CD4-positive, alpha-beta memory T cell (primary cell): ENCODE data around the gene EIF3F. TPM values are rescaled to one million over a fixed set of nuclear protein-coding genes. Genes with fewer than 3 reads are reported as not detected.

Experiments used
- CTCF ChIA-PET: fragments of 350-600 bp; sonication (Branson Sonifier 250); formaldehyde crosslinking; loops from one replicate; lab custom pipeline; 2021; ENCODE audit warnings: inconsistent platforms; ENCODE audit not compliant: partially characterized antibody; lab: Charles Lee
- POLR2A ChIA-PET: fragments of 350-600 bp; sonication (Branson Sonifier 250); formaldehyde crosslinking; loops from one replicate; lab custom pipeline; 2021; ENCODE audit not compliant: partially characterized antibody; lab: Charles Lee
- DNase-seq, 5 donors: peaks; one replicate each; pipeline versions ENCODE4 v3.0.0 to v3.0.0-alpha.2; 2020 to 2022; ENCODE audit warnings: mixed read lengths in 1 of 5
- H3K27ac ChIP-seq: one replicate; pipeline ENCODE4 v1.7.0; 2013; ENCODE audit warnings: low read depth, low read length
- H3K27me3 ChIP-seq: 2 replicates; pipeline ENCODE4 v1.7.0; 2013; ENCODE audit warnings: mild to moderate bottlenecking, low read length, moderate library complexity; ENCODE audit not compliant: insufficient read depth
- H3K36me3 ChIP-seq: 2 replicates; pipeline ENCODE4 v1.7.0; 2013; ENCODE audit warnings: mild to moderate bottlenecking, low read length, moderate library complexity; ENCODE audit not compliant: insufficient read depth
- H3K4me1 ChIP-seq: 2 replicates; pipeline ENCODE4 v1.7.0; 2013; ENCODE audit warnings: mild to moderate bottlenecking, low read length, moderate library complexity; ENCODE audit not compliant: insufficient read depth
- H3K4me3 ChIP-seq, 2 donors: one replicate each; pipeline ENCODE4 v1.7.0; 2013; ENCODE audit warnings: low read length in 2 of 2, mild to moderate bottlenecking in 1 of 2
- H3K9me3 ChIP-seq, 2 donors: one replicate each; pipeline ENCODE4 v1.7.0; 2013; ENCODE audit warnings: low read length in 2 of 2, control low read depth in 1 of 2; ENCODE audit not compliant: control insufficient read depth in 1 of 2
- H3K27ac Mint-ChIP-seq, 7 donors: one replicate each; pipeline ENCODE4 v1.8.0; 2020 to 2021; ENCODE audit warnings: mixed read lengths in 7 of 7, mild to moderate bottlenecking in 6 of 7, inconsistent platforms in 3 of 7, moderate library complexity in 3 of 7
- H3K27me3 Mint-ChIP-seq, 2 donors: one replicate each; pipeline ENCODE4 v1.8.0; 2020 to 2021; ENCODE audit warnings: mixed read lengths in 2 of 2
- H3K36me3 Mint-ChIP-seq, 2 donors: one replicate each; pipeline ENCODE4 v1.8.0; 2020 to 2021; ENCODE audit warnings: mixed read lengths in 2 of 2, inconsistent platforms in 1 of 2, mild to moderate bottlenecking in 1 of 2
- H3K4me1 Mint-ChIP-seq, 4 donors: one replicate each; pipeline ENCODE4 v1.8.0; 2020 to 2021; ENCODE audit warnings: mixed read lengths in 4 of 4, mild to moderate bottlenecking in 1 of 4
- H3K4me3 Mint-ChIP-seq, 8 donors: one replicate each; pipeline ENCODE4 v1.8.0; 2020 to 2021; ENCODE audit warnings: mixed read lengths in 8 of 8, mild to moderate bottlenecking in 7 of 8, moderate library complexity in 6 of 8, inconsistent platforms in 3 of 8
- H3K9me3 Mint-ChIP-seq, 8 donors: one replicate each; pipeline ENCODE4 v1.8.0; 2020 to 2021; ENCODE audit warnings: mixed read lengths in 8 of 8, mild to moderate bottlenecking in 5 of 8, inconsistent platforms in 3 of 8, moderate library complexity in 1 of 8
- intact Hi-C: fragments of 100-400 bp; cut with micrococcal nuclease; formaldehyde crosslinking; loops from one replicate; pipeline ENCODE4 v1.15.1; 2023
- polyA plus RNA-seq, 2 donors: library from polyadenylated mRNA; unstranded; fragments of 300-500 nt; fragmentation: Illumina TruSeq; gene quantifications; one replicate each; pipeline ENCODE4 v1.2.3, GENCODE V29; 2021
- total RNA-seq, 2 experiments: library from RNA; stranded (reverse); gene quantifications; one replicate each; pipeline ENCODE4 v1.2.3, GENCODE V29; 2021

Gene EIF3F
- total and polyA plus RNA-seq, 4 experiments from 2014 or later, result 317 to 441 (median 360) TPM

- Mint-ChIP-seq H3K36me3 (peaks cover 0 to 2% of the 10 kb centered on the region in 2 donors), H3K27ac (peak overlapping the region in 3 of 7 donors; percentile 45 to 84 (median 73)), H3K4me3 (no peak overlapping the region), H3K4me1 (peaks cover 10 to 20% (median 13%) of the 10 kb centered on the region in 4 donors), H3K27me3 (peaks cover 15 to 21% of the 10 kb centered on the region in 2 donors), H3K9me3 (no peaks in the 10 kb centered on the region)
- intact Hi-C loops, result loop anchor here (10.0 kb wide), 1 partner anchor 669 kb away; the partner anchor contains the start of genes RPL27A and TRIM66
- Histone ChIP-seq H3K36me3 (no peaks in the 10 kb centered on the region), H3K27ac (no peak overlapping the region), H3K4me3 (no peak overlapping the region), H3K4me1 (peaks cover 14% of the 10 kb centered on the region), H3K27me3 (no peaks in the 10 kb centered on the region), H3K9me3 (no peaks in the 10 kb centered on the region)
- ChIA-PET CTCF (interaction anchor here (1.1 to 4.5 kb wide), 5 partner anchors 9 to 83 kb away, joined by 3 to 29 read pairs (median 15); partner anchors contain the start of gene EIF3F), POLR2A (interaction anchor here (1.7 kb wide), 1 partner anchor 29 kb away, joined by 3 read pairs; the partner anchor contains the start of gene EIF3F)
- no peak for DNase-seq
Observed at GRCh38 chr11:8015753-8016239, 28.7 kb downstream of the EIF3F start.

- no peak for DNase-seq
- POLR2A ChIA-PET, result no interaction called here
- Histone ChIP-seq H3K4me1 (peaks cover 14% of the 10 kb centered on the region), H3K27me3 (no peaks in the 10 kb centered on the region), H3K36me3 (no peaks in the 10 kb centered on the region), H3K27ac (no peak overlapping the region), H3K4me3 (no peak overlapping the region), H3K9me3 (no peaks in the 10 kb centered on the region)
- Mint-ChIP-seq H3K9me3 (no peaks in the 10 kb centered on the region), H3K27ac (peak overlapping the region in 5 of 7 donors; percentile 26 to 84 (median 45)), H3K27me3 (peaks cover 15 to 21% of the 10 kb centered on the region in 2 donors), H3K36me3 (peaks cover 0 to 2% of the 10 kb centered on the region in 2 donors), H3K4me3 (no peak overlapping the region), H3K4me1 (peaks cover 10 to 20% (median 13%) of the 10 kb centered on the region in 4 donors)
- CTCF ChIA-PET, result interaction anchor here (1.1 to 4.5 kb wide), 5 partner anchors 10 to 83 kb away, joined by 3 to 29 read pairs (median 15); partner anchors contain the start of gene EIF3F
- intact Hi-C loops, result loop anchor here (10.0 kb wide), 1 partner anchor 668 kb away; the partner anchor contains the start of genes RPL27A and TRIM66
Observed at GRCh38 chr11:8016440-8016839, 29.3 kb downstream of the EIF3F start.

DNA sequence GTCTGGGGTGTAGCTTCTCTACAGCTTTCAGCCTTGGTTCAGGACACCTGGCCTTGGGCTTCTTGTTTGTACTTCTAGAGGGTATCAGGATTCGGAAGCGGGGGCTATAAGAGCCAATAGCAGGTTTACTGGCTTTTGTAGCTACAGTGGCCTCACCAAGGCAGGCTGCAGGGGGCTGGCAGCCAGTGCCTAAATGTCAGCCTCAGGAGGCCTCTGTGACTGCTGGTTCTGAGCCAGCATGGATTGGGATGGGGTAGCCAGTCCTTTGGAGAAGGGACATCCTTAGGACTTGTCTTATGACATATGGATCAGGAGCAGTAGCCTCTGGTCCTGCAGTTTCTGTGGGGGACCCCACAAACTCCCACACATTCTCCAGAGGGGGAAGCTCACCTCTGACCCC lies 29.9 kb downstream of the EIF3F start:
- peak overlapping the region in 4 of 7 donors; percentile 48 to 72 (median 58) for H3K27ac Mint-ChIP-seq

DNA sequence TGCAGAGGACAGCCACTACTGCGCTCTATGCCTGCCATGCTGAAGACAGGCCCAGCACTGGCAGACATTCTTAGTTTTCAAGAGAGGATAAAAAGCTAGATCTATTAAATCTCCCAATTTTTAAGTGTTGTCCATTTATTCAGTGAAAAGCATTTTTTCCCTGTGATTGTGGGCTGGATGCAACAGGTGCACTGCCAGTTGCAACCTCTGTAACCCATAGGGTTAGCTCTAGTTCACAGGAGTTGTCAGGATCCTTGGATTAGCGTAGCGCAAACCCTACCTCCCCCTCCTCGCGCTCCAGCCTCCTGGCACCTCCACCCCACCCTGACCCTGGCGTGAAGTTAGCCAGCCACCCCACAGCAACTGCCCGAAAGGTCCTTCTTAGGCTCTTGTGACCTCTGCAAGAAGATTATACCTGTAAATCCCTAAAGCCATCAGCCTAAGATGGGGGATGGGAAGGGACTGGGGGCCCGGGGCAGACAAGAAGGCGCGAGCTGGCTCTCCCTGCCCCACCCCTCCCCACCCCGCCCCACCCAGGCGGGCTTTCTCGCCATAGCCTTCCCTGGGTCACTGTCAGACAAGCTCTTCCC lies 30.9 kb downstream of the EIF3F start:
- Histone ChIP-seq H3K27ac (no peak overlapping the region), H3K36me3 (no peaks in the 10 kb centered on the region), H3K4me3 (no peak overlapping the region), H3K4me1 (peaks cover 14% of the 10 kb centered on the region), H3K9me3 (no peaks in the 10 kb centered on the region), H3K27me3 (no peaks in the 10 kb centered on the region)
- H3K4me3 Mint-ChIP-seq, result peak overlapping the region; percentile 5 to 87 (median 84)
- H3K36me3 Mint-ChIP-seq, result peaks cover 0 to 2% of the 10 kb centered on the region in 2 donors
- H3K27ac Mint-ChIP-seq, result peak overlapping the region; percentile 80 to 98 (median 93)
- H3K27me3 Mint-ChIP-seq, result peaks cover 15 to 21% of the 10 kb centered on the region in 2 donors
- intact Hi-C loops, result loop anchor here (1.0 to 10.0 kb wide), 2 partner anchors 31 to 667 kb away; partner anchors contain the start of genes EIF3F, RPL27A and TRIM66
- DNase-seq, result no peak
- H3K9me3 Mint-ChIP-seq, result no peaks in the 10 kb centered on the region
- ChIA-PET CTCF (interaction anchor here (0.9 to 4.5 kb wide), 5 partner anchors 11 to 81 kb away, joined by 4 to 29 read pairs (median 9); partner anchors contain the start of gene EIF3F), POLR2A (interaction anchor here (1.8 kb wide), 1 partner anchor 31 kb away, joined by 12 read pairs; the partner anchor contains the start of gene EIF3F)
- peaks cover 10 to 20% (median 14%) of the 10 kb centered on the region in 4 donors for H3K4me1 Mint-ChIP-seq

More for the DNA sequence above, 29.9 kb downstream of the EIF3F start:
- CTCF ChIA-PET, result interaction anchor here (0.9 to 4.5 kb wide), 6 partner anchors 10 to 82 kb away, joined by 4 to 29 read pairs (median 12); partner anchors contain the start of gene EIF3F
- DNase-seq, result no peak
- no peaks in the 10 kb centered on the region for H3K9me3 Mint-ChIP-seq
- POLR2A ChIA-PET, result no interaction called here
- H3K27me3 Mint-ChIP-seq, result peaks cover 15 to 21% of the 10 kb centered on the region in 2 donors
- no peak overlapping the region for H3K4me3 Mint-ChIP-seq
- peaks cover 10 to 20% (median 13%) of the 10 kb centered on the region in 4 donors for H3K4me1 Mint-ChIP-seq
- H3K36me3 Mint-ChIP-seq, result peaks cover 0 to 2% of the 10 kb centered on the region in 2 donors
- Histone ChIP-seq H3K27ac (no peak overlapping the region), H3K4me3 (no peak overlapping the region), H3K27me3 (no peaks in the 10 kb centered on the region), H3K9me3 (no peaks in the 10 kb centered on the region), H3K4me1 (peaks cover 14% of the 10 kb centered on the region), H3K36me3 (no peaks in the 10 kb centered on the region)
- intact Hi-C loops, result loop anchor here (10.0 kb wide), 1 partner anchor 668 kb away; the partner anchor contains the start of genes RPL27A and TRIM66

DNA sequence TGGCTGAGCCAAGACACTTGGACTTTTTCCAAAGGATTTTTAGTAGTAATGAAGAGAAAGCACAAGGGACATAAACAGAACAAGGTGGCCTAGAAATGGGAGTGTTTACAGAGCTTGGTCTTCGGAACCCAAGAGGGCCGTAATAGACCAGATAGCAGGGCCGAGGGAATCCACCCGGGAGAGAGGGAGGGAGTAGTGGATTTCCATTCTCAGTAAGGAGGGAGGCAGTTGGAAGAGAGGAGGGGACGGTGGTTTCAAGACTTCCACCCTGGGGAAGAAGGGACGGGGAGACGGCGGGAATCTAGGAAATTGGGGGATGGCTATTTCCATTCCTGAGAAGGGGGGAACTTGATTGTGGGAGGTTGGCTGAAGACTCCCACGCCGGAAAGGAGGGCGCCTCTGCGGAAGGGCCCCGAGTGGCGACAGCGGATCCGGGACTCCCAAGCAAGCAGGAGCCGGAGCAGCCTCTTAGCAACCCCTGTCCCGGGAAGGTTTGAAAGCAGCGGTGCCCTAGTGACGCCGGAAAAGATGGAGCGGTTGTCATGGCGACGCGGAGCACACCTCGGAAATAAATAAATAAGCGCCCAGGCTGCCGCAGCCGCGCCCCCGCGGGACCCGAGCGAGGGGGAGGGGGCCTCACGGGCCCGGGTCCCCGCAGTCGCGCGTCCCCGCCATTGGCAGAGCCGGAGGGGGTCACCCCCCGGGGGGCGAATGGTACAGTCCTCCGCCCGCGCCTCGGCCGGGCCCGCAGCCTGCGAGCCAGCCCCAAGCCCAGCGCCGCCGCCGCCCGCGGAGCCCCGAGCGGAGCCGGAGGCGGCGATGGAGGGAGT lies 31.6 kb downstream of the EIF3F start:
- peaks cover 0 to 2% of the 10 kb centered on the region in 2 donors for H3K36me3 Mint-ChIP-seq
- peak overlapping the region; percentile 23 to 74 for H3K4me3 ChIP-seq
- H3K4me1 Mint-ChIP-seq, result peaks cover 10 to 20% (median 14%) of the 10 kb centered on the region in 4 donors
- peaks cover 14% of the 10 kb centered on the region for H3K4me1 ChIP-seq
- H3K9me3 Mint-ChIP-seq, result no peaks in the 10 kb centered on the region
- ChIA-PET POLR2A (interaction anchor here (1.8 kb wide), 1 partner anchor 32 kb away, joined by 12 read pairs; the partner anchor contains the start of gene EIF3F), CTCF (interaction anchor here (3.0 to 4.5 kb wide), 3 partner anchors 12 to 80 kb away, joined by 9 to 29 read pairs (median 22); partner anchors contain the start of gene EIF3F)
- intact Hi-C loops, result loop anchor here (1.0 to 10.0 kb wide), 2 partner anchors 31 to 666 kb away; partner anchors contain the start of genes EIF3F, RPL27A and TRIM66
- H3K27ac Mint-ChIP-seq, result peak overlapping the region; percentile 87 to 98 (median 93)
- H3K36me3 ChIP-seq, result no peaks in the 10 kb centered on the region
- H3K27me3 Mint-ChIP-seq, result peaks cover 15 to 20% of the 10 kb centered on the region in 2 donors
- no peaks in the 10 kb centered on the region for H3K9me3 ChIP-seq
- H3K27ac ChIP-seq, result peak overlapping the region; percentile 61
- peak overlapping the region; percentile 79 to 87 (median 84) for H3K4me3 Mint-ChIP-seq
- DNase-seq, result peak; percentile 86 to 91 (median 89)
- no peaks in the 10 kb centered on the region for H3K27me3 ChIP-seq
